K562 (cell line): ENCODE data around the gene ASB4. TPM values are rescaled to one million over a fixed set of nuclear protein-coding genes. Genes with fewer than 3 reads are reported as not detected.

Source experiments
- ATAC-seq: fragments of 200-7000 bp; cut with Tn5 transposase; 3 replicates; pipeline ENCODE4 v1.9.1; 2020; ENCODE audit warnings: moderate library complexity
- BruUV-seq: library from RNA; stranded (reverse); fragments of 400-500 nt; replicated peaks from 2 replicates; lab custom pipeline; 2021; lab: Mats Ljungman, UMichigan
- CTCF ChIA-PET: fragments of 300-600 bp; formaldehyde crosslinking; extraction: SDS; loops from one replicate; lab custom pipeline; 2021; ENCODE audit warnings: low intra/inter-chr PET ratio; lab: Yijun Ruan, JAX
- POLR2A ChIA-PET: fragments of 300-600, 350-650 bp; sonication (Branson Sonifier 250); formaldehyde crosslinking; extraction: SDS; loops from one replicate; lab custom pipeline; 2021; ENCODE audit warnings: antibody characterized with exemption, inconsistent platforms; lab: Yijun Ruan, JAX
- DNase-seq, 4 experiments: peaks; one replicate each; pipeline versions ENCODE4 v3.0.0 to v3.0.0-alpha.2; 2011 to 2018; ENCODE audit warnings: low spot score in 3 of 4, mixed read lengths in 3 of 4; ENCODE audit errors: extremely low read depth in 1 of 4
- FAIRE-seq: peaks from 2 replicates; lab custom pipeline; 2011; peaks lifted over from hg19 to GRCh38; lab: Jason Lieb, UNC
- H2AFZ ChIP-seq: 2 replicates; pipeline ENCODE4 v1.6.0; 2011; ENCODE audit warnings: low read depth, low read length, control low read depth, inconsistent platforms
- H3K27ac ChIP-seq: fragments of 200-600 bp; 3 replicates; pipeline ENCODE4 v1.8.0; 2011; ENCODE audit warnings: low read depth, mild to moderate bottlenecking, control low read depth, inconsistent platforms, low read length, moderate library complexity, mixed read lengths; ENCODE audit errors: extremely low read depth
- H3K27me3 ChIP-seq, 2 experiments: fragments of 300-600 bp in 1 of 2; 2 replicates in 1 of 2; 3 replicates in 1 of 2; pipeline versions ENCODE4 v1.6.0 to v1.8.0; 2011; ENCODE audit warnings: inconsistent platforms in 2 of 2, low read length in 2 of 2, mild to moderate bottlenecking in 1 of 2, mixed read lengths in 1 of 2, moderate library complexity in 1 of 2; ENCODE audit not compliant: control insufficient read depth in 2 of 2, insufficient read depth in 2 of 2
- H3K36me3 ChIP-seq: fragments of 300-600 bp; 3 replicates; pipeline ENCODE4 v1.8.0; 2011; ENCODE audit warnings: mild to moderate bottlenecking, low read length, inconsistent platforms; ENCODE audit not compliant: control insufficient read depth, insufficient read depth
- H3K4me1 ChIP-seq, 2 experiments: fragments of 200-600 bp in 1 of 2; replicated peaks in 1 of 2; 2 replicates in 1 of 2; 3 replicates in 1 of 2; pipeline versions ENCODE4 v1.5.1 to v1.8.0; 2011; ENCODE audit warnings: inconsistent platforms in 2 of 2, low read length in 2 of 2, mild to moderate bottlenecking in 1 of 2, mixed read lengths in 1 of 2, moderate library complexity in 1 of 2; ENCODE audit not compliant: control insufficient read depth in 2 of 2, insufficient read depth in 2 of 2
- H3K4me2 ChIP-seq: 2 replicates; pipeline ENCODE4 v1.6.1; 2011; ENCODE audit warnings: low read length, control low read depth, inconsistent platforms, mixed read lengths; ENCODE audit not compliant: insufficient read depth
- H3K4me3 ChIP-seq: fragments of 200-600 bp; sonication (generic), shearing (Covaris generic); 2 replicates; pipeline ENCODE4 v1.5.1; 2016; ENCODE audit warnings: control low read depth, inconsistent platforms
- H3K79me2 ChIP-seq: fragments of 200-600 bp; 3 replicates; pipeline ENCODE4 v1.8.0; 2011; ENCODE audit warnings: low read length, inconsistent platforms; ENCODE audit not compliant: control insufficient read depth, insufficient read depth
- H3K9ac ChIP-seq, 2 experiments: 2 replicates each; pipeline versions ENCODE4 v1.6.0 to v1.6.1; 2011; ENCODE audit warnings: low read depth in 2 of 2, low read length in 2 of 2, control low read depth in 1 of 2, inconsistent platforms in 1 of 2, mild to moderate bottlenecking in 1 of 2, mixed read lengths in 1 of 2; ENCODE audit not compliant: insufficient read depth in 1 of 2
- H3K9me1 ChIP-seq: one replicate; pipeline ENCODE4 v1.6.0; 2011; ENCODE audit warnings: inconsistent platforms, mild to moderate bottlenecking, low read length, moderate library complexity; ENCODE audit not compliant: control insufficient read depth, insufficient read depth
- H3K9me3 ChIP-seq: replicated peaks from 2 replicates; pipeline ENCODE4 v1.5.1; 2011; ENCODE audit warnings: low read depth, low read length, inconsistent platforms; ENCODE audit not compliant: control insufficient read depth, insufficient read depth
- H4K20me1 ChIP-seq: replicated peaks from 2 replicates; pipeline ENCODE4 v1.6.1; 2011; ENCODE audit warnings: low read length, inconsistent platforms, mixed read lengths; ENCODE audit not compliant: control insufficient read depth, insufficient read depth
- GTF3C2 ChIP-seq: IDR thresholded peaks from 3 replicates; pipeline ENCODE4 v1.6.1; 2011; ENCODE audit warnings: borderline replicate concordance, mild to moderate bottlenecking, moderate library complexity; ENCODE audit not compliant: insufficient read length; ENCODE audit errors: extremely low read depth
- NUFIP1 ChIP-seq: fragments of 450-650 bp; IDR thresholded peaks from 2 replicates; pipeline ENCODE4 v1.6.1; 2018; ENCODE audit not compliant: partially characterized antibody
- PPARD ChIP-seq: fragments of 250-450 bp; sonication (Bioruptor Pico); IDR thresholded peaks from 2 replicates; pipeline ENCODE4 v1.8.0; 2022; ENCODE audit warnings: inconsistent platforms, mild to moderate bottlenecking, moderate library complexity
- SAFB2 ChIP-seq: fragments of 200-400 bp; formaldehyde crosslinking; IDR thresholded peaks from 2 replicates; pipeline ENCODE4 v1.6.1; 2018; ENCODE audit warnings: borderline replicate concordance, low read length, low read depth, moderate library complexity; ENCODE audit not compliant: severe bottlenecking
- SP2 ChIP-seq: IDR thresholded peaks from 2 replicates; pipeline ENCODE4 v1.6.1; 2011; ENCODE audit warnings: mild to moderate bottlenecking, low read depth, low read length, moderate library complexity; ENCODE audit not compliant: poor library complexity, severe bottlenecking; ENCODE audit errors: extremely low read depth
- TGIF2 ChIP-seq: sonication (generic); formaldehyde crosslinking; IDR thresholded peaks from 2 replicates; pipeline ENCODE4 v1.8.1; 2022; ENCODE audit warnings: mild to moderate bottlenecking, missing genetic modification reagents, moderate library complexity
- ZNF3 ChIP-seq: fragments of 250-450 bp; sonication (Bioruptor Pico); IDR thresholded peaks from 2 replicates; pipeline ENCODE4 v1.5.0; 2021; ENCODE audit warnings: mild to moderate bottlenecking, moderate library complexity
- ZNF316 ChIP-seq: fragments of 450-650 bp; IDR thresholded peaks from 2 replicates; pipeline ENCODE4 v1.6.1; 2016
- WGBS: fragments of 100-300 bp; shearing (Covaris generic); methylation state at CpG from one replicate; pipeline ENCODE4 v1.1.6; 2016; ENCODE audit warnings: low coverage, mixed read lengths; ENCODE audit not compliant: insufficient coverage; ENCODE audit errors: missing lambda C conversion rate; 5-methylcytosine and 5-hydroxymethylcytosine counted together
- in situ Hi-C: fragments of 300-500 bp; cut with MboI; formaldehyde crosslinking; loops from 4 replicates; pipeline ENCODE4 v1.15.0; 2018; ENCODE audit warnings: inconsistent platforms, mixed read lengths
- intact Hi-C: fragments of 100-400 bp; cut with micrococcal nuclease; formaldehyde crosslinking; loops from 2 replicates; pipeline ENCODE4 v1.14.2; 2022
- polyA plus RNA-seq, 8 experiments: library from polyadenylated mRNA; depleted of rRNA in 4 of 8; stranded (reverse) in 5 of 8; unstranded in 3 of 8; fragments of >200 nt; fragmentation: Nextera tagmentation in 2 of 8; fragmentation: Illumina TruSeq in 1 of 8; extraction: Ambion mirVana in 2 of 8; extraction: Trizol in 1 of 8; gene quantifications; 2 replicates each; pipeline versions ENCODE4 v1.2.1 to v1.2.3, GENCODE V29; 2011 to 2014; ENCODE audit warnings: inconsistent platforms in 1 of 8, missing spikeins in 1 of 8
- total RNA-seq, 7 experiments: library from RNA; depleted of rRNA in 6 of 7; stranded (reverse); fragments of >200 nt in 6 of 7; fragmentation: Illumina TruSeq in 2 of 7; extraction: Trizol in 2 of 7; gene quantifications; 2 replicates each; pipeline versions ENCODE4 v1.2.1 to v1.2.3, GENCODE V29; 2011 to 2021; ENCODE audit warnings: low replicate concordance in 1 of 7

The ASB4 gene
- total and polyA plus RNA-seq, 9 of the 15 experiments (the other 6 are each of a cell fraction or from before 2014, with no cell fraction given) = 0.03 to 0.07 TPM; not detected in 7

DNA sequence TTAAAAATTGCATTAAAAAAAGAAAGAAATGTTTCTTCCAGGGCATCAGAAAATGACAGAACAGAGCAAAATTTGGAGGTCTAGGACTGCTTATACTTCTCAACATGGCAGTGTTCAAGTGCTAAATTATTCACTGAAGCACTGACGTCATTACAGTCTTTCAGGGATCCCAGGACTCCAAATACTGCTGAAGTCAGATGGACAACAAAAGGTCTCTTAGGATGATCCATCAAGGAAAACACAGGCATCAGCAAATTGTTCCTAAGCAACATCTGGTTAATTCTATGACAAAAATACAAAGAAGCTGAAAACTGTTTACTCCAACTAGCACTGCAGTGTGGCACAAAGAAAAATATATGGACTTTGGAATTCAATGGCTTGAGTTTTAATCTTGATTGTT is 58.4 kb downstream of the ASB4 start:
- POLR2A ChIA-PET = no interaction called here
- Histone ChIP-seq H3K4me2 (no peak overlapping the region), H3K9me3 (no peaks in the 10 kb centered on the region), H3K79me2 (no peaks in the 10 kb centered on the region), H3K27ac (no peak overlapping the region), H3K36me3 (no peaks in the 10 kb centered on the region), H3K27me3 (no peaks in the 10 kb centered on the region; a peak in 1 of 5 replicates), H3K9ac (no peak overlapping the region), H3K4me3 (no peak overlapping the region), H4K20me1 (no peaks in the 10 kb centered on the region), H3K9me1 (no peaks in the 10 kb centered on the region), H2AFZ (no peak overlapping the region), H3K4me1 (no peaks in the 10 kb centered on the region)
- ATAC-seq (no peak), DNase-seq (no peak), FAIRE-seq (no peak)
- in situ Hi-C loops (loop anchor here (5.0 kb wide), 1 partner anchor 138 kb away; no protein-coding TSS in a partner anchor), intact Hi-C loops (no loop called here)
- BruUV-seq = no TSS peak
- WGBS = 0% methylated on average over 1 of the region's 1 CpG
- CTCF ChIA-PET = interaction anchor here (1.5 kb wide), 2 partner anchors 140 to 143 kb away, joined by 4 to 12 read pairs; no protein-coding TSS in a partner anchor
- TF ChIP-seq ZNF316 (0 out of 2 replicates have a peak, but pooled peaks have one; percentile 3), NUFIP1 (no peak)

DNA sequence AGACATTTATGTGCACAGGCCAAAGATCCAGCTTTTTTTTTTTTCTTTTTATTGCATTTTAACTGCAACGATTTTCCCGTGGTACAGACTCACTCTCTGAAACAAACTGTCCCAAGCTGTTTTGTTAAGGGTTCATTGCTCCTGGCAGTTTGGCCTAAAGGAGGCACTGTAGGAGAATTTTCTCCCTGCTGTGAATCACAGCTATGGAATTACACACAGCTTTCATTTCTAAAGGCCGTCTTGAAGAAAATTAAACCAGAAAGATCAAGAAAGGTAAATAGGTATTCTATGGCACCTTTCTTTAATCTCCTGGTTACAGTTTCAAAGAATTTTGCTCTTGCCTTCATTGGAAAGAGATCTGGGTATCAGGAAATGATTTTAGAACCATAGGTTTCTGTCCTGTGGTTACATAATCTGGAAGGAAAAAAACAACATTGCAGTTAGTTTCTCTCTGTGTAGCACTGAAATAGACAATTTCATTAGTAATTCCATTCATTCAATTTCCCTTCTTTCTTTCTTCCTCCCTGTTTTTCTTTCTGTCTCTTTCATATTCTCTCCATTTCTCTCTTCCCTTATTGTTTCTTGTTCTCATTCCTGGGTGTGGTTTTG is 59.4 kb downstream of the ASB4 start:
- H3K36me3 ChIP-seq = no peaks in the 10 kb centered on the region
- H3K4me1 ChIP-seq = 0 out of 5 replicates have a peak, but pooled peaks cover 0 to 6% of the 10 kb centered on the region in 2 experiments
- H3K9me3 ChIP-seq = no peaks in the 10 kb centered on the region
- no TSS peak for BruUV-seq
- no peak overlapping the region for H3K27ac ChIP-seq
- H3K9me1 ChIP-seq = no peaks in the 10 kb centered on the region
- DNase-seq (peak in 1 of 4 experiments; percentile 14), ATAC-seq (peak; percentile 71), FAIRE-seq (no peak)
- no peak overlapping the region for H3K4me3 ChIP-seq
- 0% methylated on average over 3 of the region's 3 CpGs for WGBS
- in situ Hi-C loops = no loop called here
- ChIA-PET POLR2A (interaction anchor here (0.7 kb wide), 1 partner anchor 316 kb away, joined by 3 read pairs; no protein-coding TSS in a partner anchor), CTCF (interaction anchor here (1.1 to 1.5 kb wide), 3 partner anchors 139 to 145 kb away, joined by 4 to 12 read pairs (median 6); no protein-coding TSS in a partner anchor)
- H4K20me1 ChIP-seq = no peaks in the 10 kb centered on the region
- H3K79me2 ChIP-seq = no peaks in the 10 kb centered on the region
- no peak overlapping the region for H3K4me2 ChIP-seq
- H3K9ac ChIP-seq = no peak overlapping the region
- H2AFZ ChIP-seq = no peak overlapping the region
- intact Hi-C loops = loop anchor here (1.0 kb wide), 1 partner anchor 139 kb away; no protein-coding TSS in a partner anchor
- no peaks in the 10 kb centered on the region; a peak in 2 of 5 replicates for H3K27me3 ChIP-seq
- TF ChIP-seq SP2 (no peak), GTF3C2 (no peak), TGIF2 (CRISPR knock-in tag) (no peak), ZNF3 (CRISPR knock-in tag) (no peak), SAFB2 (no peak), PPARD (CRISPR knock-in tag) (no peak)
